Muscle layer of duodenum (tissue), 2 donors: ENCODE measurements around the gene NEDD9.

Source experiments
- H3K27ac ChIP-seq: one replicate; pipeline ENCODE4 v1.7.0; 2013; ENCODE audit warnings: mild to moderate bottlenecking, low read length
- H3K27me3 ChIP-seq: one replicate; pipeline ENCODE4 v1.7.0; 2013; ENCODE audit warnings: low read depth, mild to moderate bottlenecking, control low read depth, low read length
- H3K36me3 ChIP-seq, 2 donors: one replicate each; pipeline ENCODE4 v1.7.0; 2013; ENCODE audit warnings: low read length in 2 of 2, control low read depth in 1 of 2, mild to moderate bottlenecking in 1 of 2; ENCODE audit not compliant: insufficient read depth in 2 of 2, control insufficient read depth in 1 of 2
- H3K4me1 ChIP-seq, 2 donors: one replicate each; pipeline ENCODE4 v1.7.0; 2013; ENCODE audit warnings: low read length in 2 of 2, mild to moderate bottlenecking in 2 of 2, control low read depth in 1 of 2, moderate library complexity in 1 of 2; ENCODE audit not compliant: insufficient read depth in 2 of 2, control insufficient read depth in 1 of 2
- H3K4me3 ChIP-seq, 2 donors: one replicate each; pipeline ENCODE4 v1.7.0; 2013; ENCODE audit warnings: low read length in 2 of 2, low read depth in 1 of 2, mild to moderate bottlenecking in 1 of 2
- H3K9me3 ChIP-seq, 2 donors: one replicate each; pipeline ENCODE4 v1.7.0; 2013; ENCODE audit warnings: low read length in 2 of 2, control low read depth in 1 of 2, mild to moderate bottlenecking in 1 of 2; ENCODE audit not compliant: control insufficient read depth in 1 of 2
- donor health status: healthy.

Gene NEDD9

DNA sequence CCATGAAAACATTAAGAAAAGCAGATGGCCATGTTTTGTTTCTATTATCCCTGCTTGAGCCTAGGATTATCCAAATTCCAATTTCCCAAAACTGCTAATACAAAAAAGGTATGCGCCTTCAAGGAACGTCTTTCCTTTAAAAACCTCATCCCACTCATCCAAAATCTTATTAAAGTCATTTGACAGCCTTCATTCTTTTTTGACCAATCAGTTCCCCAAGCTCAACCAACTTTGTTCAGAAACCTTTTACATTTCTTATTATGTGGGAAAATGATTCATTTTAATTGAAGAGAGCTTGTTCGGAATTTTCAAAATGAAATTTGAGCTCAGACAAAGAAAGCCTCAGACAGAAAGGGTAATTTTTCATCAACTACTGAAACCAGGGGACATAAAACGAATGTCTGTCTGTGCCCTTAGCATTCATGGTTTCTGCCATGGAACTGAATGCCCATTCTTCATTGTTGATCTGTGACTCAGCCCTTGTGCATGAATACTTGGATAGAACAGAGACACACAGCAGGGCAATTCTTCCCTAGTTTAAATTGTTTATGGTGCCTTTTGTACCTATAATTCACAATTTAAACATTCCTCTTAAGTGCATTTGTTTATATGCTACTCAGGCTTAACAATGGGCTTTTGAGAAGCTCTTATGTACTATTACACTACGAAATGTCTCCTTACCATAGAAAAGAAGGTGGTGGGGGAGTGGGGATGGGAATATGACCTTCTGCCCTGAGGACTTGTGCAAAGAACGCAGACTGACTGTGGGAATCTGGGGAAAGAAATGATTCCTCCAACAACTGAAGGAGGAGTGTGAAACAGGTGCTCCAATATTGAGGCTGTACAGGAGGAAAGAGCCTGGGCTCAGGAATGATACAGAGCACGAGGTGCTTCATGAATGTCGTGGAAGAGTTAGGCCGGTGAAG, 71.2 kb downstream of the NEDD9 start:
- Histone ChIP-seq H3K27me3 (no peaks in the 10 kb centered on the region), H3K9me3 (no peaks in the 10 kb centered on the region), H3K4me3 (no peak overlapping the region), H3K36me3 (no peaks in the 10 kb centered on the region), H3K27ac (no peak overlapping the region), H3K4me1 (no peaks in the 10 kb centered on the region)

DNA sequence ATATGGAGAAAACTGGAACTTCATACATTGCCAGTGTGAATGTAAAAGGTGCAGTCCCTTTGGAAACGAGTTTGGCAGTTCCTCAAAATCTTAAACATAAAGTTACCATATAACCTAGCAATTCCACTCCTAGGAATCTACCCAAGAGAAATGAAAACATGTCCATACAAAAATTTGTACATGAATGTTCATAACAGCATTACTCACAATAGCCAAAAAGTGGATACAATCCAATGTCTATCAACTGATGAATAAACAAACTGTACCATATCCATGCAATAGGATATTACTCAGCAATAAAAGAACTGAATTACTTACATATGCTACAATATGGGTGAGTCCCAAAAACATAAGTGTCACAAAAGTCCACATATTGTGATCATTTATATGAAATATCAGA, 72.3 kb downstream of the NEDD9 start:
- Histone ChIP-seq H3K27me3 (no peaks in the 10 kb centered on the region), H3K4me1 (no peaks in the 10 kb centered on the region), H3K27ac (no peak overlapping the region), H3K9me3 (no peaks in the 10 kb centered on the region), H3K4me3 (no peak overlapping the region), H3K36me3 (no peaks in the 10 kb centered on the region)

GRCh38 chr6:11155589-11155988, 76.9 kb downstream of the NEDD9 start:
- Histone ChIP-seq H3K4me1 (no peaks in the 10 kb centered on the region), H3K36me3 (no peaks in the 10 kb centered on the region), H3K9me3 (no peaks in the 10 kb centered on the region), H3K27me3 (no peaks in the 10 kb centered on the region), H3K27ac (no peak overlapping the region), H3K4me3 (no peak overlapping the region)

- no peaks in the 10 kb centered on the region for H3K36me3 ChIP-seq
- H3K4me3 ChIP-seq, result no peak overlapping the region
- H3K9me3 ChIP-seq, result no peaks in the 10 kb centered on the region
- no peaks in the 10 kb centered on the region for H3K27me3 ChIP-seq
- no peaks in the 10 kb centered on the region for H3K4me1 ChIP-seq
- no peak overlapping the region for H3K27ac ChIP-seq
Observed at GRCh38 chr6:11153447-11153846, 79.0 kb downstream of the NEDD9 start.

DNA sequence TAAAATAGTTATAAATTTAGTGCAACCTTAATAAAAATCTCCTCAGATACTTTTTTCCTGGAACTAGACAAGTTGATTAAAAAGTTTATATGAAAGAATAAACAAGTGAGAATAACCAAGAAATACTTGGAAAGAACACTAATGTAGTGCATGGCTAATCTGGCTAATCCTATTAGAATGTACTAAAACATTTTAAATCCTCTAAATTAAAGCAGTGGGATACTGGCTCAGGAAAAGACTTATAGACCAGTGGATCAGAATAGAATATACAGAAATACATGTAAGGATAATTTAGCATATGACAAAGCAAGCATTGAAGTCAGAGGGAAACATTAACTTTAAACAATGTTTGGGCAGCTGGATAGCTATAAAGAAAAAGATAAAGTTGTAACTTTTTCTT, 79.9 kb downstream of the NEDD9 start:
- H3K27me3 ChIP-seq, result no peaks in the 10 kb centered on the region
- no peaks in the 10 kb centered on the region for H3K4me1 ChIP-seq
- no peaks in the 10 kb centered on the region for H3K36me3 ChIP-seq
- H3K27ac ChIP-seq, result no peak overlapping the region
- H3K9me3 ChIP-seq, result no peaks in the 10 kb centered on the region
- H3K4me3 ChIP-seq, result no peak overlapping the region

DNA sequence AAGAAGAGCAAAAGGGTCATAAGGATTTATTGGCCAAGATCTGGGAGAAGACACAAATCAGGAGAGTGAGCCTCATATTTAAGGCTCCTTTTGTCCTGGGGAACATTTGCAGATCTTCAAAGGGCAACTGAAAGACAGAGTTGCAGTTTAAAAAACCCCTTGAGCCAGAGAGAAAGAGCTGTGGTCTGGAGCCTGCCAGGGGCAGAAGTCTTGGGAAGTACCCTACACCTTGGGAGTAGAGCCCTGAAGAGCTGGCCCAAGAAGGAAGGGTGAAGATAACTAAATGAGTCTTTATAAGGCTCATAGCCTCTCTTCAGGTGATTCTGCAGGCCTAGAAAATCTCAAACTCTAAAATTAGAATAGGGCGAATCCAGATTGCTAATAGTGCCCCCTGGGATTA, 81.0 kb downstream of the NEDD9 start:
- Histone ChIP-seq H3K27me3 (no peaks in the 10 kb centered on the region), H3K36me3 (no peaks in the 10 kb centered on the region), H3K4me1 (no peaks in the 10 kb centered on the region), H3K4me3 (no peak overlapping the region), H3K27ac (no peak overlapping the region), H3K9me3 (no peaks in the 10 kb centered on the region)

- H3K27ac ChIP-seq, result no peak overlapping the region
- no peaks in the 10 kb centered on the region for H3K9me3 ChIP-seq
- no peaks in the 10 kb centered on the region for H3K36me3 ChIP-seq
- no peaks in the 10 kb centered on the region for H3K4me1 ChIP-seq
- H3K4me3 ChIP-seq, result no peak overlapping the region
- H3K27me3 ChIP-seq, result no peaks in the 10 kb centered on the region
Observed at GRCh38 chr6:11149551-11149950, 82.9 kb downstream of the NEDD9 start.

GRCh38 chr6:11146117-11146826, 86.2 kb downstream of the NEDD9 start:
- Histone ChIP-seq H3K4me1 (no peaks in the 10 kb centered on the region), H3K36me3 (no peaks in the 10 kb centered on the region), H3K4me3 (no peak overlapping the region), H3K27ac (no peak overlapping the region), H3K27me3 (no peaks in the 10 kb centered on the region), H3K9me3 (no peaks in the 10 kb centered on the region)

DNA sequence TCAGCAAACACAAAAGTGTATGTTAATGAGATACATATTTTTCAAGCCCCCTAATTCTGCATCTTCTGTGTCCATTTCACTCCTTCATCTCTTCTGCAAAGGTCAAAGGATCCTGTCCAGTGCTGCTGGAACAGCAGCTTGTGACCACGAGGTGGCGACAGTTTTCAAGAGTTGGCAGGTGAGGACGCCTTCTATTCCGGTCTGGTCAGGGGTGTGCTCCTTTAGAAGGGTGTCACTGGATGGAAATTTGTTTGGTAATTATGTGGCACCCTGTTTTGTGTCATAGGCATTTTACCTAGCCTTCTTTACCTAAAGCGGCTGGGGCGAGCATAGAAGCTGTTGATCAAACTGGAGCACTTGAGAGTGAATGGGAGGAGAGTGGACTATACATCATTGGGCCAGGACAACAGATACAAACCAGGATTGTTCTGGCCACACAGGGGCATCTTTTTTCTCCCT, 88.0 kb downstream of the NEDD9 start:
- Histone ChIP-seq H3K36me3 (no peaks in the 10 kb centered on the region), H3K4me1 (no peaks in the 10 kb centered on the region), H3K27me3 (no peaks in the 10 kb centered on the region), H3K4me3 (no peak overlapping the region), H3K9me3 (no peaks in the 10 kb centered on the region), H3K27ac (no peak overlapping the region)

GRCh38 chr6:11143394-11144371, 88.8 kb downstream of the NEDD9 start:
- H3K4me1 ChIP-seq, result no peaks in the 10 kb centered on the region
- no peaks in the 10 kb centered on the region for H3K9me3 ChIP-seq
- H3K27ac ChIP-seq, result no peak overlapping the region
- no peaks in the 10 kb centered on the region for H3K27me3 ChIP-seq
- H3K36me3 ChIP-seq, result no peaks in the 10 kb centered on the region
- H3K4me3 ChIP-seq, result no peak overlapping the region
